Neural cell (in vitro differentiated cells): ENCODE measurements around the gene ATL2. TPM values are rescaled to one million over a fixed set of nuclear protein-coding genes. Genes with fewer than 3 reads are reported as not detected.

Experiments
- H2AFZ ChIP-seq: fragments of 200-600, 300-800 bp; sonication (generic), shearing (Covaris generic); 2 replicates; pipeline ENCODE4 v1.6.0; 2014; ENCODE audit warnings: low read depth, mild to moderate bottlenecking, antibody characterized with exemption, low read length, moderate library complexity
- H3F3A ChIP-seq: fragments of 200-600 bp; shearing (Covaris generic); 2 replicates; pipeline ENCODE4 v1.6.1; 2016; ENCODE audit warnings: mild to moderate bottlenecking, moderate library complexity, mixed read lengths, antibody characterized with exemption, low read length; ENCODE audit not compliant: insufficient read depth, poor library complexity, severe bottlenecking
- H3K27ac ChIP-seq: fragments of 200-600, 300-800 bp; sonication (generic), shearing (Covaris generic); 2 replicates; pipeline ENCODE4 v1.5.1; 2014; ENCODE audit warnings: mild to moderate bottlenecking, low read length, moderate library complexity
- H3K27me3 ChIP-seq: fragments of 300-800, 200-600 bp; sonication (generic), shearing (Covaris generic); 2 replicates; pipeline ENCODE4 v1.6.0; 2014; ENCODE audit warnings: mild to moderate bottlenecking, low read depth, low read length, moderate library complexity; ENCODE audit not compliant: insufficient read depth
- H3K36me3 ChIP-seq: fragments of 300-800, 200-600 bp; sonication (generic), shearing (Covaris generic); 2 replicates; pipeline ENCODE4 v1.5.1; 2014; ENCODE audit warnings: mild to moderate bottlenecking, antibody characterized with exemption, low read length, moderate library complexity; ENCODE audit not compliant: insufficient read depth
- H3K4me2 ChIP-seq: fragments of 300-800, 200-600 bp; sonication (generic), shearing (Covaris generic); 2 replicates; pipeline ENCODE4 v1.6.0; 2014; ENCODE audit warnings: mild to moderate bottlenecking, low read length
- H3K4me3 ChIP-seq: fragments of 300-800, 200-600 bp; sonication (generic), shearing (Covaris generic); 2 replicates; pipeline ENCODE4 v1.5.1; 2014; ENCODE audit warnings: mild to moderate bottlenecking, low read length, moderate library complexity
- H3K79me2 ChIP-seq: fragments of 200-600 bp; shearing (Covaris generic); replicated peaks from 2 replicates; pipeline ENCODE4 v1.6.0; 2014; ENCODE audit warnings: mild to moderate bottlenecking, low read length, moderate library complexity; ENCODE audit not compliant: insufficient read depth
- H3K9ac ChIP-seq: fragments of 300-800, 200-600 bp; sonication (generic), shearing (Covaris generic); 2 replicates; pipeline ENCODE4 v1.6.1; 2016; ENCODE audit warnings: mild to moderate bottlenecking, low read length, mixed read lengths
- H3K9me2 ChIP-seq: fragments of 200-600 bp; shearing (Covaris generic); 2 replicates; pipeline ENCODE4 v1.6.1; 2016; ENCODE audit warnings: mild to moderate bottlenecking, low read length, mixed read lengths; ENCODE audit not compliant: insufficient read depth
- H3K9me3 ChIP-seq: fragments of 200-600, 300-800 bp; sonication (generic), shearing (Covaris generic); 2 replicates; pipeline ENCODE4 v1.6.1; 2016; ENCODE audit warnings: mild to moderate bottlenecking, mixed run types, low read length, moderate library complexity, mixed read lengths
- H4K20me1 ChIP-seq: fragments of 200-600 bp; shearing (Covaris generic); 2 replicates; pipeline ENCODE4 v1.6.1; 2016; ENCODE audit warnings: mild to moderate bottlenecking, mixed run types; ENCODE audit not compliant: insufficient read depth
- CTCF ChIP-seq: fragments of 450-650 bp; IDR thresholded peaks from 2 replicates; pipeline ENCODE4 v1.5.1; 2014; ENCODE audit warnings: antibody characterized with exemption, mild to moderate bottlenecking, moderate library complexity; ENCODE audit not compliant: poor library complexity, severe bottlenecking
- EP300 ChIP-seq: fragments of 450-650 bp; conservative IDR thresholded peaks from 2 replicates; pipeline ENCODE4 v1.6.1; 2014; ENCODE audit warnings: antibody characterized with exemption, mild to moderate bottlenecking, moderate library complexity; ENCODE audit not compliant: poor library complexity, severe bottlenecking
- EZH2 ChIP-seq: fragments of 200-600, 300-800 bp; shearing (Covaris generic), sonication (generic); IDR thresholded peaks from 2 replicates; pipeline ENCODE4 v1.6.1; 2014; ENCODE audit warnings: antibody characterized with exemption, low read length, borderline replicate concordance, mild to moderate bottlenecking; ENCODE audit not compliant: insufficient read depth, poor library complexity, severe bottlenecking
- MXI1 ChIP-seq: fragments of 450-650 bp; conservative IDR thresholded peaks from 2 replicates; pipeline ENCODE4 v1.6.1; 2014; ENCODE audit warnings: antibody characterized with exemption, mild to moderate bottlenecking; ENCODE audit not compliant: poor library complexity, severe bottlenecking
- POLR2AphosphoS5 ChIP-seq: IDR thresholded peaks from 2 replicates; pipeline ENCODE4 v1.6.1; 2012
- RAD21 ChIP-seq: fragments of 450-650 bp; conservative IDR thresholded peaks from 2 replicates; pipeline ENCODE4 v1.6.1; 2014; ENCODE audit warnings: antibody characterized with exemption, mild to moderate bottlenecking, moderate library complexity
- REST ChIP-seq: IDR thresholded peaks from 2 replicates; pipeline ENCODE4 v1.6.1; 2012; ENCODE audit warnings: borderline replicate concordance
- SMC3 ChIP-seq: fragments of 450-650 bp; conservative IDR thresholded peaks from 2 replicates; pipeline ENCODE4 v1.6.1; 2014; ENCODE audit warnings: antibody characterized with exemption, mild to moderate bottlenecking, moderate library complexity; ENCODE audit not compliant: poor library complexity
- TAF1 ChIP-seq: IDR thresholded peaks from 2 replicates; pipeline ENCODE4 v1.6.1; 2012; ENCODE audit warnings: low read depth
- polyA plus RNA-seq: library from polyadenylated mRNA; depleted of rRNA; stranded (reverse); fragments of >200 nt; gene quantifications from 2 replicates; pipeline ENCODE4 v1.2.3, GENCODE V29; 2014

Gene ATL2
- polyA plus RNA-seq, 1 donor from 2014 or later: 66.8 TPM

GRCh38 chr2:38290332-38290731 is 86.7 kb downstream of the ATL2 start:
- Histone ChIP-seq H3K4me3 (no peak overlapping the region), H2AFZ (no peak overlapping the region), H3K27ac (no peak overlapping the region), H3K36me3 (no peaks in the 10 kb centered on the region), H3K9ac (no peak overlapping the region), H3K79me2 (no peaks in the 10 kb centered on the region), H3K9me3 (no peaks in the 10 kb centered on the region), H3K9me2 (no peaks in the 10 kb centered on the region), H3K27me3 (no peaks in the 10 kb centered on the region), H3K4me2 (no peak overlapping the region), H4K20me1 (no peaks in the 10 kb centered on the region), H3F3A (no peaks in the 10 kb centered on the region)
- TF ChIP-seq CTCF: no peak
- TF ChIP-seq MXI1: no peak
- TF ChIP-seq POLR2AphosphoS5: no peak
- no peak for TF ChIP-seq EZH2
- no peak for TF ChIP-seq REST
- TF ChIP-seq TAF1: no peak

- H3K4me2 ChIP-seq: no peak overlapping the region
- no peaks in the 10 kb centered on the region for H3K9me3 ChIP-seq
- no peaks in the 10 kb centered on the region for H3K9me2 ChIP-seq
- H4K20me1 ChIP-seq: no peaks in the 10 kb centered on the region
- H3K36me3 ChIP-seq: no peaks in the 10 kb centered on the region
- H3K9ac ChIP-seq: no peak overlapping the region
- H3K27me3 ChIP-seq: no peaks in the 10 kb centered on the region
- no peaks in the 10 kb centered on the region for H3K79me2 ChIP-seq
- no peak overlapping the region for H3K4me3 ChIP-seq
- H2AFZ ChIP-seq: no peak overlapping the region
- H3K27ac ChIP-seq: no peak overlapping the region
- TF ChIP-seq EZH2: no peak
- no peak for TF ChIP-seq CTCF
- TF ChIP-seq SMC3: no peak
- no peak for TF ChIP-seq EP300
- TF ChIP-seq REST: no peak
- no peak for TF ChIP-seq MXI1
- no peak for TF ChIP-seq POLR2AphosphoS5
- TF ChIP-seq RAD21: no peak
- TF ChIP-seq TAF1: no peak
- H3F3A ChIP-seq: no peaks in the 10 kb centered on the region
Measured at GRCh38 chr2:38284971-38285370, 92.1 kb downstream of the ATL2 start.
